HG03175 (cell line): Measurements from ENCODE around the gene ARFGAP3.
"Not testable (repeated sequence)": the region's sequence is repeated elsewhere in the genome, so short reads cannot be mapped to it uniquely, and the experiment has no call there.

Experiments
- ATAC-seq: cut with Tn5 transposase; IDR thresholded peaks from one replicate; pipeline ENCODE4 v1.9.1; 2021; ENCODE audit warnings: mild to moderate bottlenecking, moderate library complexity; ENCODE audit not compliant: unreplicated experiment

The ARFGAP3 gene

GRCh38 chr22:42799061-42799460 is 58.0 kb downstream of the ARFGAP3 start:
- ATAC-seq = no peak

GRCh38 chr22:42797011-42797410 is 60.1 kb downstream of the ARFGAP3 start:
- no peak for ATAC-seq

GRCh38 chr22:42796081-42796480 is 61.0 kb downstream of the ARFGAP3 start:
- ATAC-seq = no peak

- no peak for ATAC-seq
These were observed 62.2 kb downstream of the ARFGAP3 start for GRCh38 chr22:42794551-42795510.

GRCh38 chr22:42793848-42794405 is 63.1 kb downstream of the ARFGAP3 start:
- ATAC-seq = no peak

GRCh38 chr22:42792909-42793847 is 63.9 kb downstream of the ARFGAP3 start:
- no peak for ATAC-seq

- no peak for ATAC-seq
These were observed 64.6 kb downstream of the ARFGAP3 start for GRCh38 chr22:42792453-42792908.

GRCh38 chr22:42791721-42792452 is 65.2 kb downstream of the ARFGAP3 start:
- ATAC-seq = no peak

GRCh38 chr22:42788466-42788865 is 68.6 kb downstream of the ARFGAP3 start:
- no peak for ATAC-seq

- ATAC-seq = no peak
These were observed 69.1 kb downstream of the ARFGAP3 start for GRCh38 chr22:42788021-42788420.

GRCh38 chr22:42787357-42787736 is 69.7 kb downstream of the ARFGAP3 start:
- ATAC-seq = no peak

GRCh38 chr22:42786606-42787356 is 70.3 kb downstream of the ARFGAP3 start:
- ATAC-seq = no peak

- ATAC-seq = no peak
These were observed 71.2 kb downstream of the ARFGAP3 start for GRCh38 chr22:42785706-42786499.

GRCh38 chr22:42782306-42782705 is 74.8 kb downstream of the ARFGAP3 start:
- ATAC-seq = not testable (repeated sequence)

GRCh38 chr22:42780070-42780540 is 77.0 kb downstream of the ARFGAP3 start:
- ATAC-seq = no peak

GRCh38 chr22:42777126-42777525 is 79.9 kb downstream of the ARFGAP3 start:
- ATAC-seq = no peak

- ATAC-seq = no peak
These were observed 83.9 kb downstream of the ARFGAP3 start for GRCh38 chr22:42773167-42773566.

- no peak for ATAC-seq
These were observed 84.4 kb downstream of the ARFGAP3 start for GRCh38 chr22:42772647-42773046.
